ENCODE data around the gene SLC7A6. TPM values are rescaled to one million over a fixed set of nuclear protein-coding genes. Genes with fewer than 3 reads are reported as not detected.
A peak's percentile ranks its signal among the peaks of the same experiment; 100 is the strongest.

SLC7A6 gene
- total and polyA plus RNA-seq, 2 of the 13 experiments (the other 11 are each of a cell fraction or from before 2014, with no cell fraction given): 35.8 to 70.8 TPM

GRCh38 chr16:68332411-68333121 lies 68.2 kb downstream of the SLC7A6 start (continued):
- no peak for TF ChIP-seq REST (IDR thresholded peaks at IDR 0.05; ENCODE audit: borderline replicate concordance in 1 of 2, low read depth in 1 of 2, low read length in 2 of 2)
- 0 out of 2 replicates have a peak, but pooled peaks have one; percentile 25 for TF ChIP-seq POLR2AphosphoS5 (IDR thresholded peaks at IDR 0.05; ENCODE audit: low read depth, low read length)
- TF ChIP-seq CEBPG (CRISPR knock-in tag; IDR thresholded peaks at IDR 0.05): peak; percentile 62
- TF ChIP-seq POLR2G (IDR thresholded peaks at IDR 0.05; ENCODE audit: low read depth, low read length): no peak
- no peak for TF ChIP-seq ZHX2 (IDR thresholded peaks at IDR 0.05; ENCODE audit: low read depth)
- TF ChIP-seq ZHX2 (CRISPR knock-in tag; IDR thresholded peaks at IDR 0.05; ENCODE audit: borderline replicate concordance): 0 out of 2 replicates have a peak, but pooled peaks have one; percentile 26
- peak; percentile 80 for TF ChIP-seq HNF4G (IDR thresholded peaks at IDR 0.05; ENCODE audit: borderline replicate concordance, low read depth, low read length)
- no peak for TF ChIP-seq HNF4G (CRISPR knock-in tag; IDR thresholded peaks at IDR 0.05; ENCODE audit: borderline replicate concordance, low read depth)
- TF ChIP-seq NFKBIZ (CRISPR knock-in tag; IDR thresholded peaks at IDR 0.05): no peak
- TF ChIP-seq SMAD3 (CRISPR knock-in tag; IDR thresholded peaks at IDR 0.05): peak; percentile 42; the same call in 1 of the 2 replicates
- TF ChIP-seq FOXP4 (CRISPR knock-in tag; IDR thresholded peaks at IDR 0.05): peak; percentile 56
- peak; percentile 11; the same call in 1 of the 2 replicates for TF ChIP-seq GMEB1 (CRISPR knock-in tag; IDR thresholded peaks at IDR 0.05; ENCODE audit: borderline replicate concordance)
- no peak for TF ChIP-seq ZFP41 (CRISPR knock-in tag; IDR thresholded peaks at IDR 0.05; ENCODE audit: borderline replicate concordance)
